ENCODE data around the gene AHRR. TPM values are rescaled to one million over a fixed set of nuclear protein-coding genes. Genes with fewer than 3 reads are reported as not detected.

The AHRR gene
- total RNA-seq, 1 experiment from 2014 or later = 2.2 TPM

- Mint-ChIP-seq H3K36me3 (ENCODE audit: insufficient read depth in 1 of 3, low read depth in 3 of 3) (no peaks in the 10 kb centered on the region), H3K4me3 (no peak overlapping the region), H3K4me1 (no peaks in the 10 kb centered on the region), H3K27ac (no peak overlapping the region), H3K9me3 (peaks cover 0 to 5% of the 10 kb centered on the region in 2 experiments; a peak in 2 of 5 replicates), H3K27me3 (ENCODE audit: low read depth) (peaks cover 14% of the 10 kb centered on the region)
- no peak for TF ChIP-seq CTCF (conservative IDR thresholded peaks at IDR 0.05)
- no peak overlapping the region for H3T11ph ChIP-seq (ENCODE audit: low read length)
- no peak overlapping the region for H2BK20ac ChIP-seq (ENCODE audit: low read depth, low read length, poor library complexity, severe bottlenecking)
- H4K8ac ChIP-seq (replicated peaks; ENCODE audit: insufficient read length, low read depth, low read length) = no peak overlapping the region
- no peak overlapping the region for H2BK120ac ChIP-seq (ENCODE audit: low read depth, low read length, poor library complexity, severe bottlenecking)
- no peak overlapping the region for H3K14ac ChIP-seq (ENCODE audit: insufficient read depth, low read length)
- H3K23me2 ChIP-seq (ENCODE audit: insufficient read length, low read depth, low read length, poor library complexity, severe bottlenecking) = no peaks in the 10 kb centered on the region
- H3K23ac ChIP-seq (ENCODE audit: insufficient read length, low read depth, low read length) = no peak overlapping the region
- no peak overlapping the region for H2BK12ac ChIP-seq (ENCODE audit: insufficient read length, low read depth, low read length)
- H3K18ac ChIP-seq (ENCODE audit: insufficient read length, low read depth, low read length) = no peak overlapping the region
- H3K27ac ChIP-seq (ENCODE audit: insufficient read length, low read depth, low read length) = no peak overlapping the region
- no peak overlapping the region for H2BK15ac ChIP-seq (ENCODE audit: low read depth, low read length)
- no peak overlapping the region for H4K5ac ChIP-seq (ENCODE audit: insufficient read length, low read depth, low read length)
- H3K9ac ChIP-seq (ENCODE audit: extremely low read depth, insufficient read length, low read length) = no peak overlapping the region
- no peaks in the 10 kb centered on the region for H3K27me3 ChIP-seq (ENCODE audit: insufficient read depth, low read length)
- no peak overlapping the region for H3K4me2 ChIP-seq (ENCODE audit: insufficient read depth, insufficient read length, low read length)
- H2AK5ac ChIP-seq (ENCODE audit: insufficient read length, low read length) = no peak overlapping the region
- H2BK5ac ChIP-seq (ENCODE audit: insufficient read length, low read length) = no peak overlapping the region
- no peaks in the 10 kb centered on the region for H3K9me3 ChIP-seq (ENCODE audit: control insufficient read depth, low read depth, low read length)
- no peaks in the 10 kb centered on the region for H3K79me1 ChIP-seq (ENCODE audit: insufficient read depth, low read depth, low read length, poor library complexity, severe bottlenecking)
- H3K79me2 ChIP-seq (ENCODE audit: insufficient read depth, low read length) = no peaks in the 10 kb centered on the region
- H3K4ac ChIP-seq (ENCODE audit: low read depth, low read length) = no peak overlapping the region
- WGBS (ENCODE audit: extremely low coverage, insufficient read length, low lambda C conversion rate) = no CpG with 5 or more reads among the region's 14 CpGs
- DNase-seq = no peak
- H2AFZ ChIP-seq (ENCODE audit: low read length) = no peak overlapping the region
- H3K56ac ChIP-seq (ENCODE audit: insufficient read length, low read depth, low read length) = no peak overlapping the region
- no peaks in the 10 kb centered on the region for H4K20me1 ChIP-seq (ENCODE audit: control insufficient read depth, insufficient read depth, insufficient read length)
- no peaks in the 10 kb centered on the region for H3K4me1 ChIP-seq (ENCODE audit: insufficient read depth, low read length)
- no peak overlapping the region for H4K91ac ChIP-seq (ENCODE audit: insufficient read length, low read depth, low read length)
These were observed 38.9 kb downstream of the AHRR start for GRCh38 chr5:360257-361027.
